OCI-LY1 (cell line): Measurements from ENCODE around the gene CHRD.

ENCODE experiments used
- H2AFZ ChIP-seq: fragments of 200-600 bp; sonication (generic), shearing (Covaris generic); 2 replicates; pipeline ENCODE4 v1.6.0; 2014; ENCODE audit warnings: antibody characterized with exemption, mild to moderate bottlenecking, low read length
- H3F3A ChIP-seq: fragments of 200-600 bp; sonication (generic), shearing (Covaris generic); 2 replicates; pipeline ENCODE4 v1.6.0; 2014; ENCODE audit warnings: mild to moderate bottlenecking, antibody characterized with exemption, low read length, moderate library complexity; ENCODE audit not compliant: insufficient read depth
- H3K27ac ChIP-seq: fragments of 200-600 bp; sonication (generic); 2 replicates; pipeline ENCODE4 v1.5.1; 2014; ENCODE audit warnings: low read length, mixed run types, mild to moderate bottlenecking, low read depth; ENCODE audit not compliant: poor library complexity, severe bottlenecking
- H3K27me3 ChIP-seq: fragments of 200-600 bp; sonication (generic); 2 replicates; pipeline ENCODE4 v1.6.0; 2014; ENCODE audit warnings: antibody characterized with exemption, mild to moderate bottlenecking, low read length, moderate library complexity; ENCODE audit not compliant: insufficient read depth
- H3K36me3 ChIP-seq: fragments of 200-600 bp; sonication (generic); 2 replicates; pipeline ENCODE4 v1.6.1; 2014; ENCODE audit warnings: mild to moderate bottlenecking, antibody characterized with exemption, low read length, moderate library complexity, mixed read lengths; ENCODE audit not compliant: insufficient read depth
- H3K4me1 ChIP-seq: fragments of 200-600 bp; sonication (generic); 2 replicates; pipeline ENCODE4 v1.5.1; 2014; ENCODE audit warnings: mild to moderate bottlenecking, low read length, moderate library complexity; ENCODE audit not compliant: insufficient read depth, severe bottlenecking
- H3K4me2 ChIP-seq: fragments of 200-600 bp; sonication (generic), shearing (Covaris generic); 2 replicates; pipeline ENCODE4 v1.6.1; 2014; ENCODE audit warnings: low read length
- H3K4me3 ChIP-seq: fragments of 200-600 bp; sonication (generic); 2 replicates; pipeline ENCODE4 v1.5.1; 2014; ENCODE audit warnings: low read length, low read depth, mild to moderate bottlenecking, mixed read lengths; ENCODE audit not compliant: poor library complexity, severe bottlenecking
- H3K79me2 ChIP-seq: fragments of 200-600 bp; shearing (Covaris generic); 2 replicates; pipeline ENCODE4 v1.6.1; 2016; ENCODE audit warnings: mixed run types, low read length, mixed read lengths; ENCODE audit not compliant: insufficient read depth
- H3K9ac ChIP-seq: fragments of 200-600 bp; sonication (generic), shearing (Covaris generic); 2 replicates; pipeline ENCODE4 v1.6.1; 2014; ENCODE audit warnings: mild to moderate bottlenecking, low read length, mixed read lengths
- H3K9me2 ChIP-seq: fragments of 200-600 bp; sonication (generic), shearing (Covaris generic); 2 replicates; pipeline ENCODE4 v1.6.1; 2014; ENCODE audit warnings: low read depth, mild to moderate bottlenecking, low read length, mixed read lengths
- H3K9me3 ChIP-seq: fragments of 200-600 bp; shearing (Covaris generic); 2 replicates; pipeline ENCODE4 v1.6.1; 2014; ENCODE audit warnings: low read length, mixed read lengths
- H4K20me1 ChIP-seq: fragments of 200-600 bp; sonication (generic), shearing (Covaris generic); 2 replicates; pipeline ENCODE4 v1.6.0; 2016; ENCODE audit warnings: mild to moderate bottlenecking, low read length; ENCODE audit not compliant: insufficient read depth
- EZH2 ChIP-seq: fragments of 200-600 bp; sonication (generic), shearing (Covaris generic); IDR thresholded peaks from 2 replicates; pipeline ENCODE4 v1.8.0; 2017; ENCODE audit warnings: borderline replicate concordance, mixed run types, mild to moderate bottlenecking, antibody characterized with exemption, low read length, moderate library complexity, mixed read lengths
- TF ChIP-seq, protein P1 (sequence below): fragments of 200-600 bp; sonication (generic), shearing (Covaris generic); IDR thresholded peaks from 2 replicates; pipeline ENCODE4 v1.5.1; 2017; ENCODE audit warnings: mild to moderate bottlenecking, antibody characterized with exemption, low read length, moderate library complexity, mixed read lengths

Gene CHRD

DNA sequence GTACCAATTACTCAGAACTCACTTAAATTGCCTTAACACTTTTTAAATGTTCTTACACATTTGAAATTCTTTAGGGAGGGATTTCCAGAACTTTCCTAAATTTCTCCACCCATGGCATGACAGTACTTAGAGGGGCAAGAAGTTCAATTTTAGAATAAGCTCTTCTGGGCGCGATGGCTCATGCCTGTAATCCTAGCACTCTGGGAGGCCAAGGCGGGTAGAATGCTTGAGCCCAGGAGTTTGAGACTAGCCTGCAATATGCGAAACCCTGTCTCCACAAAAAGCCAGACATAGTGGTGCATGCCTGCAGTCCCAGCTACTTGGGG, 31.8 kb upstream of the CHRD start:
- no peak overlapping the region for H2AFZ ChIP-seq
- H3K4me1 ChIP-seq: no peaks in the 10 kb centered on the region
- H3K27ac ChIP-seq: no peak overlapping the region
- H3K4me2 ChIP-seq: no peak overlapping the region
- no peaks in the 10 kb centered on the region for H3K36me3 ChIP-seq
- no peaks in the 10 kb centered on the region for H3K27me3 ChIP-seq
- no peak overlapping the region for H3K4me3 ChIP-seq
- no peaks in the 10 kb centered on the region for H3K9me3 ChIP-seq
- H4K20me1 ChIP-seq: no peaks in the 10 kb centered on the region
- H3K9ac ChIP-seq: no peak overlapping the region
- TF ChIP-seq EZH2: no peak
- TF ChIP-seq, protein P1, sequence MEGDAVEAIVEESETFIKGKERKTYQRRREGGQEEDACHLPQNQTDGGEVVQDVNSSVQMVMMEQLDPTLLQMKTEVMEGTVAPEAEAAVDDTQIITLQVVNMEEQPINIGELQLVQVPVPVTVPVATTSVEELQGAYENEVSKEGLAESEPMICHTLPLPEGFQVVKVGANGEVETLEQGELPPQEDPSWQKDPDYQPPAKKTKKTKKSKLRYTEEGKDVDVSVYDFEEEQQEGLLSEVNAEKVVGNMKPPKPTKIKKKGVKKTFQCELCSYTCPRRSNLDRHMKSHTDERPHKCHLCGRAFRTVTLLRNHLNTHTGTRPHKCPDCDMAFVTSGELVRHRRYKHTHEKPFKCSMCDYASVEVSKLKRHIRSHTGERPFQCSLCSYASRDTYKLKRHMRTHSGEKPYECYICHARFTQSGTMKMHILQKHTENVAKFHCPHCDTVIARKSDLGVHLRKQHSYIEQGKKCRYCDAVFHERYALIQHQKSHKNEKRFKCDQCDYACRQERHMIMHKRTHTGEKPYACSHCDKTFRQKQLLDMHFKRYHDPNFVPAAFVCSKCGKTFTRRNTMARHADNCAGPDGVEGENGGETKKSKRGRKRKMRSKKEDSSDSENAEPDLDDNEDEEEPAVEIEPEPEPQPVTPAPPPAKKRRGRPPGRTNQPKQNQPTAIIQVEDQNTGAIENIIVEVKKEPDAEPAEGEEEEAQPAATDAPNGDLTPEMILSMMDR: no peak
- no peaks in the 10 kb centered on the region for H3F3A ChIP-seq
- H3K79me2 ChIP-seq: no peaks in the 10 kb centered on the region
- no peaks in the 10 kb centered on the region for H3K9me2 ChIP-seq

DNA sequence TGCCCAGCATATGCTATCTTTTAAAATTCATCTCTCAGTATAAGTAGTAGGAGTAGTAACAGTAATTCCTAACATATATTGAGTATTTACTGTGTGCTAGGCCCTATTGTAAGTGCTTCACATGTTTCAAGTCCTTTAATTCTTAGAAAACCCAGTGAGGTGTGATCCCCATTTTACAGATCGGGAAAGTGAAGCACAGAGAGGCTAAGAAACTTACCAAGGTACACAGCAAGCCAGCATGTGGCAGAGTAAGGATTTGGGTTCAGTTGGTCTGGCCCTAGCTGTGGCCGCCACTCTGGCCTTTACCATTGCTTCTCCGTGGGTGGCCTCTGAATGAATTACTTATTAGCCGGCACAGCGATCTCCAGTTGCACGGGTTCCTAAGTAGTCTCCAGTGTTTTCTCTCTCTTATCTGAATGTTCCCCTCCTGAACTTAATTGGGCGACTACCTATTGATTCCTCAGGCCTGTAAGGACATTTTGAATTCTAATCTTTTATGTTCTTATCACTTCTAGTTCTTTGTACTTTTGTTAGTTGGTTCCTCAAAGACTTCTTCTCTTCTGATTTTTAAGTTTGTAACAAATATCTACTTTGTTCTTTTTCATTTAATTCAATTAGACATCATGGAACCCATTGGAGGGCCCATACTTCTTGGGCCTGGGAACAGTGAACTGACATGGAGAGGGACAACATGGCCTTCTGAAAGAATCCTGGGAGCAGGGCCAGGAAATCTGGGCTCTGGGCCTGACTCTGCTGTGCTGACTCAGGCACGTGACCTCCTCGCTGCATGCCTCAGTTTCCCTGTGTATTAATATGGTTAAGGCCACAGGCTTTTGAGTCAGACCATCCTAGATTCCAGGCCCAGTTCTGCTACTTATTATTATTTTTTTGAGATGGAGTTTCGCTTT, 30.0 kb upstream of the CHRD start:
- no peak overlapping the region for H3K9ac ChIP-seq
- no peak overlapping the region for H3K4me2 ChIP-seq
- H3K9me2 ChIP-seq: no peaks in the 10 kb centered on the region
- H4K20me1 ChIP-seq: no peaks in the 10 kb centered on the region
- H2AFZ ChIP-seq: no peak overlapping the region
- H3K36me3 ChIP-seq: no peaks in the 10 kb centered on the region
- H3K27me3 ChIP-seq: no peaks in the 10 kb centered on the region
- H3K79me2 ChIP-seq: no peaks in the 10 kb centered on the region
- no peak overlapping the region for H3K4me3 ChIP-seq
- H3K9me3 ChIP-seq: no peaks in the 10 kb centered on the region
- H3K27ac ChIP-seq: no peak overlapping the region
- peaks cover 3% of the 10 kb centered on the region for H3K4me1 ChIP-seq
- no peak for TF ChIP-seq EZH2
- TF ChIP-seq, protein P1: no peak
- H3F3A ChIP-seq: no peaks in the 10 kb centered on the region

DNA sequence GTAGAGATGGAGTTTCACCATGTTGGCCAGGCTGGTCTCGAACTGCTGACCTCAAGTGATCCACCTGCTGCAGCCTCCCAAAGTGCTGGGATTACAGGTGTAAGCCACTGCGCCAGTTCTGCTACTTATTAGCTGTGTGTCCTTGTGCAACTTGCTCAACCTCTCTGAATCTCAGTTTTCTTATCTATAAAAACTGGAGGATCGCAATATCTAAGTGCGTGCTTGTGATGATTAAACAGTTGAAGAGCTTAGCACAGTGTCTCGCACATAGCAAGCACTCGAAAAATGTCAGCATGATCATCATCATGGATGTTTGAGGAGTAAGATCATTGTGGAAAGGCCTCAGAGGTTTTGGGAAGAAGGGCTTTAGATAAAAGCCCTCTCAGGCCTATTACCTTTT, 29.2 kb upstream of the CHRD start:
- Histone ChIP-seq H3K27me3 (no peaks in the 10 kb centered on the region), H3F3A (no peaks in the 10 kb centered on the region), H3K4me1 (peaks cover 3% of the 10 kb centered on the region), H2AFZ (no peak overlapping the region), H3K27ac (no peak overlapping the region), H3K9me2 (no peaks in the 10 kb centered on the region), H3K9me3 (no peaks in the 10 kb centered on the region), H3K36me3 (no peaks in the 10 kb centered on the region), H4K20me1 (no peaks in the 10 kb centered on the region), H3K4me3 (no peak overlapping the region), H3K9ac (no peak overlapping the region), H3K79me2 (no peaks in the 10 kb centered on the region), H3K4me2 (no peak overlapping the region)
- TF ChIP-seq, protein P1: no peak
- TF ChIP-seq EZH2: no peak
